ENCODE data around the gene GPHN. TPM values are rescaled to one million over a fixed set of nuclear protein-coding genes. Genes with fewer than 3 reads are reported as not detected.

GPHN gene
- total and polyA plus RNA-seq, 2 of the 8 experiments (the other 6 are each of a cell fraction or from before 2014, with no cell fraction given), result 6.0 to 16.0 TPM

- no peak overlapping the region for H2BK5ac ChIP-seq (ENCODE audit: low read depth, low read length)
- no peak overlapping the region for H4K5ac ChIP-seq (ENCODE audit: insufficient read length, low read depth, low read length)
- H3K23me2 ChIP-seq (ENCODE audit: low read depth, low read length), result no peaks in the 10 kb centered on the region
- H3K27ac ChIP-seq (ENCODE audit: low read depth, low read length), result no peak overlapping the region
- H2BK12ac ChIP-seq (ENCODE audit: low read depth, low read length), result no peak overlapping the region
- no peak overlapping the region for H3K23ac ChIP-seq (ENCODE audit: insufficient read length)
- H2BK20ac ChIP-seq (ENCODE audit: low read length), result no peak overlapping the region
- no peak for FAIRE-seq
- H2AFZ ChIP-seq (ENCODE audit: low read length), result no peak overlapping the region
- no peak overlapping the region for H3K9ac ChIP-seq (replicated peaks in 1 of 4; ENCODE audit: extremely low read depth in 1 of 4, low read depth in 3 of 4, low read length in 3 of 4)
- no peak overlapping the region for H3K56ac ChIP-seq (replicated peaks; ENCODE audit: insufficient read length, low read depth, low read length)
- WGBS, 2 experiments (ENCODE audit: extremely low coverage in 1 of 2, insufficient coverage in 1 of 2, insufficient read length in 1 of 2, insufficient replicate concordance in 2 of 2, low coverage in 1 of 2, low lambda C conversion rate in 2 of 2, missing lambda C conversion rate in 1 of 2), result 92% methylated on average over 3 of the region's 3 CpGs; no CpG with 5 or more reads in 1 of the 2 experiments
- no peaks in the 10 kb centered on the region for H3K79me1 ChIP-seq (ENCODE audit: low read depth, low read length)
- no peak overlapping the region for H2BK15ac ChIP-seq (ENCODE audit: low read length)
- H3K4me3 ChIP-seq (ENCODE audit: extremely low read depth in 1 of 4, insufficient read depth in 2 of 4, low read depth in 3 of 4, low read length in 4 of 4), result no peak overlapping the region
- H4K20me1 ChIP-seq (replicated peaks in 1 of 2; ENCODE audit: control insufficient read depth in 1 of 2, insufficient read depth in 2 of 2, low read length in 2 of 2), result no peaks in the 10 kb centered on the region
- ChIA-PET POLR2A (ENCODE audit: partially characterized antibody) (interaction anchor here (1.1 kb wide), 1 partner anchor 12 kb away, joined by 3 read pairs; no protein-coding TSS in a partner anchor), CTCF (ENCODE audit: partially characterized antibody) (interaction anchor here (1.5 to 3.0 kb wide), 2 partner anchors 12 to 291 kb away, joined by 3 to 13 read pairs; no protein-coding TSS in a partner anchor)
- H3K79me2 ChIP-seq (ENCODE audit: control insufficient read depth in 1 of 2, insufficient read depth in 2 of 2, low read length in 2 of 2), result peaks cover 0 to 2% of the 10 kb centered on the region in 2 experiments; a peak in 1 of 4 replicates
- H3K4ac ChIP-seq (replicated peaks; ENCODE audit: insufficient read length, low read depth, low read length), result no peak overlapping the region
- H3K14ac ChIP-seq (ENCODE audit: insufficient read length), result no peak overlapping the region
- H4K8ac ChIP-seq (ENCODE audit: extremely low read depth, insufficient read depth, low read length), result no peak overlapping the region
- H3K36me3 ChIP-seq (ENCODE audit: control insufficient read depth in 2 of 4, insufficient read depth in 4 of 4, low read length in 3 of 4), result no peaks in the 10 kb centered on the region
- H3K9me3 ChIP-seq (ENCODE audit: insufficient read depth in 2 of 2, low read depth in 1 of 2, low read length in 1 of 2), result no peaks in the 10 kb centered on the region
- H2BK120ac ChIP-seq (replicated peaks; ENCODE audit: low read depth, low read length), result no peak overlapping the region
- no peak overlapping the region for H3K18ac ChIP-seq (ENCODE audit: extremely low read depth, low read length)
- no peak for TF ChIP-seq RAD21 (IDR thresholded peaks at IDR 0.05 in 1 of 2, conservative IDR thresholded peaks at IDR 0.05 in 1 of 2; ENCODE audit: low read depth in 2 of 2, low read length in 2 of 2)
- TF ChIP-seq CHD1 (IDR thresholded peaks at IDR 0.05; ENCODE audit: low read depth, low read length), result no peak
- no peak for TF ChIP-seq E2F6 (IDR thresholded peaks at IDR 0.05)
- no peak overlapping the region for H4K91ac ChIP-seq (replicated peaks; ENCODE audit: insufficient read length, low read length)
- peaks cover 0 to 8% (median 2%) of the 10 kb centered on the region in 4 experiments; a peak in 4 of 7 replicates for H3K4me1 ChIP-seq (replicated peaks in 1 of 4; ENCODE audit: control insufficient read depth in 3 of 4, insufficient read depth in 4 of 4, low read length in 3 of 4)
- H3K27me3 ChIP-seq (replicated peaks in 1 of 4; ENCODE audit: control insufficient read depth in 3 of 4, extremely low read depth in 1 of 4, insufficient read depth in 3 of 4, low read length in 3 of 4), result no peaks in the 10 kb centered on the region
- H2AK5ac ChIP-seq (ENCODE audit: low read depth, low read length), result no peak overlapping the region
- no peak for DNase-seq (ENCODE audit: low read depth in 1 of 2, low spot score in 2 of 2)
- H3K4me2 ChIP-seq (ENCODE audit: insufficient read depth in 1 of 2, low read depth in 2 of 2, low read length in 2 of 2), result no peak overlapping the region
Observed at GRCh38 chr14:66650491-66650911, 142.6 kb downstream of the GPHN start.

All from H1 (cell line).